Measurements from ENCODE around the gene ARID1B. TPM values are rescaled to one million over a fixed set of nuclear protein-coding genes. Genes with fewer than 3 reads are reported as not detected.

Gene ARID1B
- total and polyA plus RNA-seq, 10 donors = 17.7 to 223 (median 141) TPM

DNA sequence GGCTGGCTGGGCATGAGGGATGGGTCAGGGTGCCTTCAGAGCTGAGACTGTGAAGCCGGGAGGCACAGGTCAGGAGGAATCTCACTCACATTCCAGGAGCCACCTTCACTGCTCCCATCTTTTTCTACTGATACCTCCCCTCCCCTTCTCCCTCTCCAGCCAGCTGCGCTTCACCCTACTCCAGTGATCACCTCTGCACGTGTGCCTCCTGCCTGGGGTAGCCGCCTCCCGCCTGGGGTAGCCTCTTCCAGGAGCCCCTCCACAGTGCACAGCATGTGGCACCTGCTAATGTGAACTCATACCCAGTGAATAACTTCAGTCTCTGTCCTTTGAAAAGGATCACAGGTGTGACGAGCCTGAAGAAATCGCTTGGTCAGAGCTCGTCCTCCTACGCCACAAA, 313.6 kb downstream of the ARID1B start:
- Histone ChIP-seq H3K4me3 (no peak overlapping the region), H3K27ac (no peak overlapping the region), H3K36me3 (peaks cover 0 to 43% (median 11%) of the 10 kb centered on the region in 6 donors), H3K4me1 (peaks cover 0 to 47% (median 11%) of the 10 kb centered on the region in 6 donors), H3K27me3 (replicated peaks in 1 of 7) (no peaks in the 10 kb centered on the region), H3K9me3 (no peaks in the 10 kb centered on the region)
- no peak for TF ChIP-seq POLR2A (IDR thresholded peaks at IDR 0.05)
- peak in 1 of 3 donors; percentile 10 for TF ChIP-seq POLR2AphosphoS5 (IDR thresholded peaks at IDR 0.05)
- intact Hi-C loops (cut with DNase I; ENCODE audit: low total_unique reads) = no loop called here
- no peak for DNase-seq
- WGBS, 5 donors = 94 to 98% (median 94%) methylated on average over 9 of the region's 9 CpGs

DNA sequence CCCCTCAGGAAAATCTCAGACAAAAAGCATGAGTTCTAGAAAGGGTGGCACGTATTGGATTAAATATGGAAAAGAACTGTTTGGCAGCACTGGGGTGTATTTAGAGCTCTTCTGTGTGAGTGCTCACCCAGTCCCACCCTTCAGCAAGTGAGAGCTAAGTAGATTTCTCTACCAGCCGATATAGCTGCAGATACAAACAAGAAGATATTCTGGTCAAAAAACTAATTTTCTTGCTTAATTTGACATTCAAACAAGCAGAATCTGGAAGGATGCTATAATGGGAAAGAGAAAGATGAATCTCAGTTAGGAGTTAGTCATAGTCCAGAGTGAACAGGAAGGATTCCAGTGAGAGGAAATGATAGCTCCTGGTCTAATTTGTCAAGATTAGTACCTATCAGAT, 314.1 kb downstream of the ARID1B start:
- no peak overlapping the region for H3K27ac ChIP-seq
- TF ChIP-seq, protein P1, sequence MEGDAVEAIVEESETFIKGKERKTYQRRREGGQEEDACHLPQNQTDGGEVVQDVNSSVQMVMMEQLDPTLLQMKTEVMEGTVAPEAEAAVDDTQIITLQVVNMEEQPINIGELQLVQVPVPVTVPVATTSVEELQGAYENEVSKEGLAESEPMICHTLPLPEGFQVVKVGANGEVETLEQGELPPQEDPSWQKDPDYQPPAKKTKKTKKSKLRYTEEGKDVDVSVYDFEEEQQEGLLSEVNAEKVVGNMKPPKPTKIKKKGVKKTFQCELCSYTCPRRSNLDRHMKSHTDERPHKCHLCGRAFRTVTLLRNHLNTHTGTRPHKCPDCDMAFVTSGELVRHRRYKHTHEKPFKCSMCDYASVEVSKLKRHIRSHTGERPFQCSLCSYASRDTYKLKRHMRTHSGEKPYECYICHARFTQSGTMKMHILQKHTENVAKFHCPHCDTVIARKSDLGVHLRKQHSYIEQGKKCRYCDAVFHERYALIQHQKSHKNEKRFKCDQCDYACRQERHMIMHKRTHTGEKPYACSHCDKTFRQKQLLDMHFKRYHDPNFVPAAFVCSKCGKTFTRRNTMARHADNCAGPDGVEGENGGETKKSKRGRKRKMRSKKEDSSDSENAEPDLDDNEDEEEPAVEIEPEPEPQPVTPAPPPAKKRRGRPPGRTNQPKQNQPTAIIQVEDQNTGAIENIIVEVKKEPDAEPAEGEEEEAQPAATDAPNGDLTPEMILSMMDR (IDR thresholded peaks at IDR 0.05 in 8 of 11, conservative IDR thresholded peaks at IDR 0.05 in 3 of 11) = no peak
- TF ChIP-seq POLR2A (IDR thresholded peaks at IDR 0.05) (no peak), POLR2AphosphoS5 (IDR thresholded peaks at IDR 0.05) (no peak)
- H3K27me3 ChIP-seq (replicated peaks in 1 of 7) = no peaks in the 10 kb centered on the region
- H3K4me3 ChIP-seq = no peak overlapping the region
- no peaks in the 10 kb centered on the region for H3K9me3 ChIP-seq
- peaks cover 0 to 47% (median 11%) of the 10 kb centered on the region in 6 donors for H3K4me1 ChIP-seq
- intact Hi-C loops (cut with DNase I; ENCODE audit: low total_unique reads) = no loop called here
- DNase-seq = no peak
- WGBS, 5 donors = 89 to 98% (median 96%) methylated on average over 2 of the region's 2 CpGs
- H3K36me3 ChIP-seq = peaks cover 0 to 43% (median 8%) of the 10 kb centered on the region in 6 donors

DNA sequence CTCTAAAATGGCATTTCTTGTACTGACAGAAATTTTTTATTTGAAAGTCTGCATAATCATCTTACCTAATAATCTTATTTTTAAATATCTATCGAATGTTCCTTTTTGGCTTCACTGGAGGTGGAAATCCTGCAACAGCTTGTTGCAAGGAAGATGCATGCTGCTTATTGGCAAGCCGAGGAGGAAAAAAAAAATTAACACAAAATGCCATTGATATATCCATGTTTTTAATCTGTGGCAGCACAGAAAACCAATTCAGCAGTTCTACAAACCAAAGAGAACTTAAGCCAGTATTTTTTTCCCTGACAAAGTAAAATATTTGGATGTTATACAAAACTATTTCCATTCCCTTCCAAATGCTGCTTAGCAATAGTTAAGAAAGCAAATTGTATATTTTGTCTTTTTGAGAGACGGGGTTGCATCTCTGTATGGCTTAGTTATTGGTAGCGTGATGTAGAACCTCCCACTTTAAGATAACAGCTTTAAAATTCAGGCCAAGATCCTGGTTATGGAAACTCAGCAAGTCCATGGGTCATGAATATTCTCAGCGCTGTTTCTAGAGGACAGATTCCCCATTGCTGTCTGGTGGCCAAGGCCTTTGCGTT, 314.8 kb downstream of the ARID1B start:
- peaks cover 0 to 46% (median 11%) of the 10 kb centered on the region in 6 donors for H3K4me1 ChIP-seq
- H3K27me3 ChIP-seq (replicated peaks in 1 of 7) = no peaks in the 10 kb centered on the region
- H3K36me3 ChIP-seq = peaks cover 0 to 40% (median 4%) of the 10 kb centered on the region in 6 donors
- no peak for TF ChIP-seq POLR2A (IDR thresholded peaks at IDR 0.05)
- H3K9me3 ChIP-seq = no peaks in the 10 kb centered on the region
- H3K4me3 ChIP-seq = no peak overlapping the region
- H3K27ac ChIP-seq = no peak overlapping the region
- intact Hi-C loops (cut with DNase I; ENCODE audit: low total_unique reads) = no loop called here
- no peak for DNase-seq
- WGBS, 5 donors = 92 to 97% (median 96%) methylated on average over 6 of the region's 6 CpGs

DNA sequence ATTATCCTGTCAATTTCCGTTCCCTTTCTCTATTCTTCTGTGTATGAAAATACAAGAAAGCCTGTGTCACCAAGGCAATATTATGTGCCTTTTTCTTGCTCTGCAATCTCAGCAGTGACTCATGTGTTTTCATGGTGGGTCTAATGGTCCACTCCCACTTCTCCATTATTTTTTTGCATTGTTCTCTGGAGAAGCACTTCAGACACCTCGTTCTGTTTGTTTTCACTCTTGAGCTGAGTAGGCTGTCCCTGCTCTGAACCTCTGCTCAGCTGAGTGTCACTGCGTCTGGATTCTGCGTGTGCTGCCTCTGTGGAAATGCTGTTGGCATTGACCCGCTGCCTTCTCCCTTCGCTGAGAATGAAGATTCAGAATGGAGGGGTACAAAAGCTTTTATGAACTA, 315.6 kb downstream of the ARID1B start:
- H3K4me3 ChIP-seq = no peak overlapping the region
- no peak overlapping the region for H3K27ac ChIP-seq
- peaks cover 0 to 38% (median 10%) of the 10 kb centered on the region in 6 donors for H3K4me1 ChIP-seq
- no peaks in the 10 kb centered on the region for H3K9me3 ChIP-seq
- peaks cover 0 to 44% (median 2%) of the 10 kb centered on the region in 6 donors for H3K36me3 ChIP-seq
- no peaks in the 10 kb centered on the region for H3K27me3 ChIP-seq (replicated peaks in 1 of 7)
- WGBS, 5 donors = 86 to 88% (median 86%) methylated on average over 6 of the region's 6 CpGs
- no peak for DNase-seq
- intact Hi-C loops (cut with DNase I; ENCODE audit: low total_unique reads) = no loop called here
- TF ChIP-seq POLR2A (IDR thresholded peaks at IDR 0.05) (no peak), POLR2AphosphoS5 (IDR thresholded peaks at IDR 0.05) (no peak)
- TF ChIP-seq, protein P1 (IDR thresholded peaks at IDR 0.05 in 8 of 11, conservative IDR thresholded peaks at IDR 0.05 in 3 of 11) = no peak

DNA sequence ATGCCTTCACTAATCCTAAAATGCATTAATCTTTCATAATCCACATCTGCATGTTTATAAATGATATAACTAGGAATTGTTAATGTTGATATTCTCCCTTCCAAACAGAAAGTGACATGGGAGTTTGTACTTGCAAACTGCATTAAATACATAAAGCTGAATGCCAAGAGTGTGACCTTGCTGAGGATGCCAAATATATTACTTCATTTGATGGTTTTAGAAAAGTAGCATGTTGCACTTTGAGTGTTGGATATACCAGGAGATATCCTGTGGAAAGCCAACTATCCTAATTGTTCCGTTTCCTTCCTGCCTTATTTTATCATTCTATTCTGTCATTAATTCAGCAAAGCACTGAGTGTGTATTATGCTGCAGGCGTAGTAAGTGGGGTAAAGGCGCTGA, 316.4 kb downstream of the ARID1B start:
- Histone ChIP-seq H3K27me3 (replicated peaks in 1 of 7) (no peaks in the 10 kb centered on the region), H3K9me3 (no peaks in the 10 kb centered on the region), H3K27ac (no peak overlapping the region), H3K4me3 (no peak overlapping the region), H3K36me3 (peaks cover 0 to 48% (median 2%) of the 10 kb centered on the region in 6 donors), H3K4me1 (peaks cover 0 to 32% (median 8%) of the 10 kb centered on the region in 6 donors)
- TF ChIP-seq POLR2AphosphoS5 (IDR thresholded peaks at IDR 0.05) (no peak), POLR2A (IDR thresholded peaks at IDR 0.05) (no peak)
- TF ChIP-seq, protein P1 (IDR thresholded peaks at IDR 0.05 in 8 of 11, conservative IDR thresholded peaks at IDR 0.05 in 3 of 11) = no peak
- WGBS, 5 donors = 82 to 92% (median 86%) methylated on average over 3 of the region's 3 CpGs
- DNase-seq = no peak
- intact Hi-C loops (cut with DNase I; ENCODE audit: low total_unique reads) = no loop called here
